Measurements from ENCODE around the gene KRT35.

KRT35 gene

DNA sequence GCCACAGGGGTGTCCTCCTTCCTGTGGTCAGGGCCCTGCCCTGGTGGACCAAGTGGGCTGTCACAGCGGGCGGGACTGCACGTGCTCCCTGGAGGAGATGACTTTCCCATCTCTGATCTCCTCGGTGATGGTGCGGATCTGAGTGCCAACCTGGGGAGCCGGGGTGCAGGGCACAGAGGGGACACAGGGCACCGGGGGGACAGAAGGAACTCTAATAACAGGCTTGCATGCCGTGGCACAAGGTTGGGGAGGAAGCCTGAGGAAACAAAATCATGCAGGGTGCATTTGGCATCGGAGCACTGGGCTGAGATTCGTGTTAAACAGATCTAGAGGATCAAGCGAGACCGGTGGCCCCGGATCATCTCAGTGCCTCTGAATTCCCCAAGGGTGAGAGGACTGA is 5.4 kb upstream of the KRT35 start:
- DNase-seq: no peak

DNA sequence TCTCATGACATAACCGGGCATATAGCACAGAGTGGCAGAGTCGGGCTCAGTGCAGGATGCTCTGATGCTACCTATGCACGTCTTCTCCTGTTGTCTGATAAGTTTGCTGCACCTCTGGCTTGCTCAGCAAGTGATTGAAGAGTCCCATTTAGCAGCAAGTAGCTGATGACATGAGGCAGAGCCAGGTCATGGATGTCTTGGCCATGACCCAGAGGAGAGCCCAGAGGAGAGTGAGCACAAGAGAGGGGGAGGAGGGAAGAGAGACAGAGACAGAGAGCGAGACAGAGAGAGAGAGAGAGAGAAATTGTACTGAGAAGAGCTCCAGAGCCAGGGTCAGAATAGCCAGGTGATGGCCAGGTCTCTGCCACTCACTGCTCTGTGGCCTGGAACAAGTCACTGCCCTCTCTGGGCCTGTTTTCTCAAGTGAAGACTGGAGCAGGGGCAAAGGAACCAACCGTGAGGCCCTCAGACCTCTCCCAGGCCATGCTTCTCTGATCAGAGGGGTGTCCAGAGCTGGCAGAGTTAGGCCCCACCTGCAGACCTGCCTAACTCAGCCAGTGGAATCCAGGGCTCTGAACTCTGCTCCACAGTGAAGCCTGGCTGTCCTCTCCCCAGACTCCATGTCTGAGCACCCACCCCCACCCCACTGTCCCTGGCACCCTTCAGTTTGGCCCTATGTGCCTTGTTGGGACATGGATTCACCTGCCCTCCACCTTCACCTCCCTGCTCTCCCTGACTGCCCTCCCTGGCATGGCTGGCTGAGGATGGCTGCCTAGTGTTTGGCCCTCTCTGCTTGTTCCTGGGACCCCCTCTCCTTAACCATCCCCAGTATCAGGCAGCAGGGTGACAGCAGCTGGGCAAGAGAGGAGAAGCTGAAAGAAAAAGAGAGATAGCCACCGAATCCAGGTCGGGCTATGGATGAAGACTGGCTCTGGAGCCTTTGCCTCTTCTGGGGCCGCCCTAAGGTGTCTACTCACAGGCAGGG is 4.3 kb upstream of the KRT35 start:
- DNase-seq: no peak

DNA sequence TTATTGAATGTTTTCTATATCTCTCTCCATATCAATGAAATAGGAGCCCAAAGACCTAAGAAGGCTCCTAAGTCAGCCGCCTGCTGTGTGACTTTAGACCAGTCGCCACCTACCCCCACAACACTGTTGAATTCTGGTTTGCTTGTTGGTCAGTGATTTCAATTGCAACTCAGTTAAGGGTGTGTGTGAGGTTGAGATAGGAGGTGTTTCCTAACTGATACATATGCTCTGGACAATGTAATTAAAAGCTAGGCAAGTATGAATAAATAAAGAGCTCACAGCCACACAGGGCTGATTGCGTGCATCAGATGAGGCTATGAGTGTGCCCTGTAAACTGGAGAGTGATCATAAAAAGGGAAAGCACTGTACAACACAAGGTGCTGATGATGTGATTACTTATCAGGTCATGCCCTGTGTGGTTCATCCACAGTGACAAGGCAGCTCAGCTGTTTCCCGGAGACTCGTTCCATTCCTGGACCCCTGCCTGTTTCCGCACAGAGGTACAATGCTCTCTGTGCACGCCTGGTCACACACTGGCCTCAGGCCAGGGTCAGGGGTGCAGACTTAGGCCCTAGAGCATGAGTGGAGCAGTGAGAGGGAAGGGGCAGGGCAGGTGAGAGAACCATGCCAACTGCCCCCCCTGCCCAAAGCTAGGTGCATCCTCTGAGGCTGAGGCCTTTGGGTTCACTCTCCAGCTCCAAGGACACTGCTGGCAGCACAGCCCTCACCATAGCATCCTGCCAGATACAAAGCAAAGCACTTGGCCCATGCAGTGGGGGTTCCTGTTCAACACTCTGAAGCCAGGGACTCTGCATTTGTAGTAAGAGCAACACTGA is 3.3 kb upstream of the KRT35 start:
- no peak for DNase-seq

- DNase-seq: no peak
These were observed 2.6 kb upstream of the KRT35 start for GRCh38 chr17:41483531-41483930.

GRCh38 chr17:41480581-41480980 is 370 bp downstream of the KRT35 start:
- no peak for DNase-seq

DNA sequence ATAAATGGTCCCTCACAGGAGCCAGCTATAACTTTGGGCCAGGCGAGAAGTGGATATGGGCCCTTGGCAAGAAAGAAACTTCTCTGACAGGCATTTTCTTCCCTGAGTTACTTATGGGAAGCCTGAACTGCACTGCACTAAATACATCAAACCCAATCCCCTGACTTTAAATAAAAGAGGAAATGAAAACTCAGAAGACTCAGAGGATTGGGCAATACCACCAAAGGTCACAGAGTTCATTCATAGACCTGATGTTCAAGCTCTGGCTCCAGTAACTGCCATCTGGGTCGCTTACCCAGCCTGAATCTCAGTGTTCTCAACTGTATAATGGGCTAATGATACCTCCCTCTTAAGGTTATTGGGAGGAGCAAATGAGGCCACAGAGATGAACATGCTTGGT is 815 bp downstream of the KRT35 start:
- no peak for DNase-seq

DNA sequence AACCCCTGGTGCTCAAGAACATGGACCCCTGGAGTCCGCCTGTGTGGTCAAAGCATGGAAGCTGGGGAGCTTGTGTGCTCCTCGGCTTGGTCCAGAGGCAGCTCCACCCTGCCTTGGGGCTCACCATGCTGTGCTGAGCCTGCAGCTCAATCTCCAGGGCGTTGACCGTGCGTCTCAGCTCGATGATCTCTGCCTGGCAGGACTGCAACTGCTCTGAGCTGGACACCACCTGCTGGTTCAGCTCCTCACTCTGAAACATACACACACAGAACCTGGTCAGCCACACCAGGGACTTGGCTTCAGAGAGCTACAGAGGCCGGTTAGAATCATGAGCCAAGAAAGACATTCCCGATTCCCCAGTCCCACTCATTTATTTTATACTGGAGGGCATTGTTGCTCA is 2.7 kb downstream of the KRT35 start:
- no peak for DNase-seq

DNA sequence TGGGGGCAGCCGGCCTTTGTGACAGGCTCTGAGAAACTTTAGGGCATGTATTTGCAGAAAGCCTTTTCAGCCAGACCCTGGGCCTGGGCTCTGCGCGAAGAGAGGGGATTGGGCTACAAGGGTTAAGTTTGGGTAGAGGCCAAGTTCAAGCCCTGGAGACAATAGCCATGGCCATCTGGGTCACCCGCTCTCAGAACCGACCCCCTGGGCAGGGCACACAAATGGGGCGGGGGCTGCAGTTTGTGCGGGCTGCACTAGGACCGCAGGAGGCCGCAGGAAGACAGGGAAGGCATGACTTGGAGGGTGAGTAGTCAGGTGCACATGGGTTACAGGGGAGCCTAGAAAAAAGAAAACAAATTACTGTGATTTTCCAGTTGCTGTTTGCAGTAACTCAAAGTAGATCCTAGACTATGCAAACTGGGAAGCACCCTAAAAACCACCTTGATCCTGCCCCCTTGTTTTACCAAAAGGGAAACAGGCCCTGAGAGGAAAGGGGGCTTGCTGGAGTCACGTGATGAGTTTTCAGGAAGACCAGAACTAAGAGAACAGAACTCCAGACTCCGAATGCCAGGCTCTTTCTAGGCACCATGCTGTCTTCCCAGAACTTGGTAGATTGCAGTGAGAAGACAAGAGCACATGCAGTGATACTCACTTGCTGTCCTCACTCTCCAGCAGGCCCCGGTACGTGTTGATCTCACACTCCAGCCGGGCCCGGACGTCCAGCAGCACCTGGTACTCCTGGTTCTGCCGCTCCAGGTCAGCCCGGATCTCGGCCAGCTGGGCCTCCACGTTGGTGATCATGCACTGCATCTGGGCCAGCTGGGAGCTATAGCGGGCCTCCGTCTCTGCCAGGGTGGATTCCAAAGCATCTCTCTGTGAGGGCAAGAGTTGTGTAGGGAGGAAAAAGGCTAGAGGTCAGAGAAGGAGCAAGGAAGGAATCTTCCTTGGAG is 3.8 kb downstream of the KRT35 start:
- DNase-seq: no peak

- no peak for DNase-seq
These were observed 5.5 kb downstream of the KRT35 start for GRCh38 chr17:41475421-41475820.

DNA sequence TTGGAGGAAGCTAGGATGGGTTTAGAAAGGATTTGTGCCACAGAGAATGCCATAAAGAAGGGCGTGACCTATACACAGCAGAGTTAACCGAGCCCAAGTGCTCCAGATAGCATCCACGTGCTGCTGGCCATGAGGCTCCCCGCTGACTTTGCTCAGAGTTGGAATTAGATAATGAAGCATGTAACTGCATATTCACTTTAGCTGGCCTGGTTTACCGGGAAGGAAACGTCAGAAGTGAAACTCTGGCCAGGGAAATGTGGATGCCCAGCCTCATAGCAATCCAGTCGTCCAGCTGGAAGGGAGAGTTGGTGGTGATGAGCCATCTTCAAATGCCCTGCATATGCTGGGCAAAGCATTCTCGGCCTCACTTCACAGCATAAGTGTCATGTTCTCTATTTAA is 6.1 kb downstream of the KRT35 start:
- no peak for DNase-seq

- no peak for DNase-seq
These were observed 12.6 kb downstream of the KRT35 start for GRCh38 chr17:41468346-41468745.

- DNase-seq: no peak
These were observed 13.4 kb downstream of the KRT35 start for GRCh38 chr17:41467561-41467960.

DNA sequence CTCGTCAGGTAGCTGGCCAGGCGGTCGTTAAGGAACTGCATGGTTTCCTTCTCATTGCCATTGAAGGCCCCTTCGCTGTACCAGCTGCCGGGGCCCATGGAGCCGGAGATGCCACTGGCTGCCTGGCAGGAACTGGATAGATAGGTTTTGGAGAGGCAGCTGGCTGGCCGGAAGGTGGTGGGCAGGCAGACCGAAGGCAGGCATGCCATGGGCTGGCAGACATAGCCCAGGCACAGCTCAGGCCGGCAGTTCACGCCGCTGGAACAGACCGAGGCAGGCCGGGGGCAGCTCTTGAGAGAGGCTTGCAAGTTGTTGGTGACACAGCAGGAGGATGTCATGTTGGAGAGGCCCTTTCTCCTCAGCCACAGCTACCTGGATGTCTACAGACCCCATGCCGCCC is 14.0 kb downstream of the KRT35 start, which contains the start of gene KRT32:
TSS of gene KRT32 (minus strand) at position 399 of the 400 bp plus-strand sequence. CDS start at position 338, 61 bp downstream.
- DNase-seq: no peak

GRCh38 chr17:41464682-41465081 is 16.3 kb downstream of the KRT35 start:
- no peak for DNase-seq

DNA sequence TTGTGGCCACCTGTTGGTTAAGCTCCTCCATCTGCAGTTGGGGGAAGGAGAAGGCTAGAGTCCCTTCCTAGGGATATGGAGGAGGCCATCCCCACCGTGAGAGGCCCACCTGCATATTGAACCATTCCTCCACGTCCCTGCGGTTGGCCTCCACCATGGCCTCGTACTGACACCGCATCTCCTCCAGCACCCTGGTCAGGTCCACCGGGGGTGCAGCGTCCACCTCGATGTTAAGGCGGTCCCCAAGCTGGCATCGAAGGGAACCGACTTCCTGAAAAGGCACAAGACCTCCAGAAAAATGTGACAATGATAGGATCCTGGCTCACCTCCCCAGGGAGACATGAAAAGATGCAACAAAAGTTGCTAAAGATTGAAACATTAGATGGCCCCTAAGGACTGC is 16.8 kb downstream of the KRT35 start:
- no peak for DNase-seq

DNA sequence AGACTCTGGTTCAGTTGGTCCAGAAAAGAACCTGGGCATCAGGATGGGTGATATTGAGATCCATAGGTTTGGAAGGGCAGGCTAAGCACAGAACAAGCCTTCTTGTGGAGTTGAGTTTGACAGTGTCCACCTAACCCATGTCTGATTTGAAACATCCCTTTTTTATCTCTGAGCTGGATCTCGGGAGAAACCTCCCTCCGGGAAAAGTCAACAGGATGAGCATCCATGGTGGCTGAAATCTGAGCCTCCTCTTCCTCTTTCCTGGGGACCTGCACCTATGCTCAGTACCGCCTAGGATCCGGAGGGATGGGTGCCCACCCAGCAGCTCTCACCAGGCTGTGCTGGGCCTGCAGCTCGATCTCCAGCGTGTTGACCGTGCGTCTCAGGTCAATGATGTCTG is 17.2 kb downstream of the KRT35 start:
- no peak for DNase-seq

- no peak for DNase-seq
These were observed 18.2 kb downstream of the KRT35 start for GRCh38 chr17:41462705-41463104.

GRCh38 chr17:41457676-41458075 is 23.3 kb downstream of the KRT35 start:
- DNase-seq: no peak

DNA sequence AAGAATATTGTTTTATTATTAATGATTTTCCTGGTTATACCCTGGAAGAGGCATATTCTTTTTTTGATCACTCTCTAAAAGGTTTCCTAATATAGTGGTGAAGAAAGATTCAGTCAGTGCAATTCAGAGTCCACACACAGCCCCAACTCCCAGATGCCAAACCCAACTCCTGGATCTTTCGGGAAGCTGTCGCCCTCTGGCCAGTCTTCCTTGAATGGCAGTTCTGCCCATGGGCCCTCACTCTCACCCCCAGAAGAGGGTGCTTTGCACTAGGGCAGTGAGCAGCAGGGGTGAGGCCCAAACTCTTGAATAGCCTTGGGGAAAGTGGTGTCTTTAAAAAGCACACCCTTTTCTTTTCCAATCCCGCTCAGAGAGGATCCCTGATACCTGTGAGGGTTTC is 24.7 kb downstream of the KRT35 start:
- DNase-seq: no peak

DNA sequence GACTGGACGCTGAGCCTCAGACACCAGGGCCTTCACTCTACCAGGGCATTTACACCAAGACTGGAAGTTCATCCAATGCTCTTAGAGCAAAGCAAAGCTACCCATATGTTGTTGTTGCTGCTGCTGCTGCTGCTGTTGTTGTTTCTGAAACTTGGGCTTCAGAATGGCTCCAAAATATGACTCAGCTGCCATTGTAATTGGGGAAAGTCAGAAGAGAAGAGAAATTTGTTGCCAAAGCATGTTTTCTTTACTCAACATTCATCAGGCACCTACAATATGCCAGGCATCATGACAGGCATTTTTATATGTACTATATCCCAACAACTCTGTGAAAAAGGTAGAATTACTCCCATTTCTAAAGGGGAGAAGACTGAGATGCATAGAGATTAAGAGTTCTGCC is 25.7 kb downstream of the KRT35 start:
- DNase-seq: no peak

- DNase-seq: no peak
These were observed 27.9 kb downstream of the KRT35 start for GRCh38 chr17:41453066-41453465.

GRCh38 chr17:41452281-41452680 is 28.7 kb downstream of the KRT35 start:
- no peak for DNase-seq

Measured in NCI-H2081 treated with DMSO at 0.1 percent for 48 hours (cell line).